Central memory CD8-positive, alpha-beta T cell (primary cell): ENCODE measurements around the gene SLC4A4.

ENCODE experiments used
- ATAC-seq: fragments of 150-1000 bp; cut with Tn5 transposase; replicated peaks from 2 replicates; pipeline ENCODE4 v1.10.0; 2022; ENCODE audit warnings: mild to moderate bottlenecking, moderate FRiP score, moderate number of reproducible peaks; ENCODE audit not compliant: poor library complexity, severe bottlenecking; ENCODE audit errors: extremely low read depth
- DNase-seq, 2 donors: peaks; one replicate each; pipeline ENCODE4 v3.0.0; 2021; ENCODE audit warnings: low spot score in 2 of 2
- H3K27ac Mint-ChIP-seq: one replicate; pipeline ENCODE4 v1.8.0; 2022; ENCODE audit warnings: low read depth, mild to moderate bottlenecking, moderate library complexity, mixed read lengths
- H3K27me3 Mint-ChIP-seq: one replicate; pipeline ENCODE4 v1.8.0; 2022; ENCODE audit warnings: mixed read lengths
- H3K36me3 Mint-ChIP-seq: one replicate; pipeline ENCODE4 v1.8.0; 2022; ENCODE audit warnings: mild to moderate bottlenecking, moderate library complexity, mixed read lengths; ENCODE audit not compliant: insufficient read depth
- H3K4me1 Mint-ChIP-seq: one replicate; pipeline ENCODE4 v1.8.0; 2022; ENCODE audit warnings: mixed read lengths
- H3K4me3 Mint-ChIP-seq: one replicate; pipeline ENCODE4 v1.8.0; 2022; ENCODE audit warnings: mild to moderate bottlenecking, moderate library complexity, mixed read lengths
- H3K9me3 Mint-ChIP-seq: one replicate; pipeline ENCODE4 v1.8.0; 2022; ENCODE audit warnings: mixed read lengths

SLC4A4 gene

DNA sequence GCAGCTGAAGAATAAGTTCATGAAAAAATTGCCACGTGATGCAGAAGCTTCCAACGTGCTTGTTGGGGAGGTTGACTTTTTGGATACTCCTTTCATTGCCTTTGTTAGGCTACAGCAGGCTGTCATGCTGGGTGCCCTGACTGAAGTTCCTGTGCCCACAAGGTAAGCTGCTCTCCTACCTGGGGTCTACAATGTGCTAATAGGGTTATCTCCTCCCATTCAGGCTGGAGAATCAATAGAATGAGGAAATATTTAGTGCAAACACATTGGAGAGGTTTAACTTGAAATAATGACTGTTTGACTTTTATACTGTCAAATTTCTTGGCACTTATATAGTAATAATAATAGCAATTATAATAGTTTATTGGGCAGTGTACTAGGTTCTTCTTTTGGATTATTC, 101.8 kb downstream of the SLC4A4 start:
- Mint-ChIP-seq H3K4me3 (no peak overlapping the region), H3K36me3 (peaks cover 3% of the 10 kb centered on the region), H3K27me3 (no peaks in the 10 kb centered on the region), H3K4me1 (no peaks in the 10 kb centered on the region), H3K9me3 (no peaks in the 10 kb centered on the region), H3K27ac (no peak overlapping the region)
- no peak for ATAC-seq
- no peak for DNase-seq

DNA sequence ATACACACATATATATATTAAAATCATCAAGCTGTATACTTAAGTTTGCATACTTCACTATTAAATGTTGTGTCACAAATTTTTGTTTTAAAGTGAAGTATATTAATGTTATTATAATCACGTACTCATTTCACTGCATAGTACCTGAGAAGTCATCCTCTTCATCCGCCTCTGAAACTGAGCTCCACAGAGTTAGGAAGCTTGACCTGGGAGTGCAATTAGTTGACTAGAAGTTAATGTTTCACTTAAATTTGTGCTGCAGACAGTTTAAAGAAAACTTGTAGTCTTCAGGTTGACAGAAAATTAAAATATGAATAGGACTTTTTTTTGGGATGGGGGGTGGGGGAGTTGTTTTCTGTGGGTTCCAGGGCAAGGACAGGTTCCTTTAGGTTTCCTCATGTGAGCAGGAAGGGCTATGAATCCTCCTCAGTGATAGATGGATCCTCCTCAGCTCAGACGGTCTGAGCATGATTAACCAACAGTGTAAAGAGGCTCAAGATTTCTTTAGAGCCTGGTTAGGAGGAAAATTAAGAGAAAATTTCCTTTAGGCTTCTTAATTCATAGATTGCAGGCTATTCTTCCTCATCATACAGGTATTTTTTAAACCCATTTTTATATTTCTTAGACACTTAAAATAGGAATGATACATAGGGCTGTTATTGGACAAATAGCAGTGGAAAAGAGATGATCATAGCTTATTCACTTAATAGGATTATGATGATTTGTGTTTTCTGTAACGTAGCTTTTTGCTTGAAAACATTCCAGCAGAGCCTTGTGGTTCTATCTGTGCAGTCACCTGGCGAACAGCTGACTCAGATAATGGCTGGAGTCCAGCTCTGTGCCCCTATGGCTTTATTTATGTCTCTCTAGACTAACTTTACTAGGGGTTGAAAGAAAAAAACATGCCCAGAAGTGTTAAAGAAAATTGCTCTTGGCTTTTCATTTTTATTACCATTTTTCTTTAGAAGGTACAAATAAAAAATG, 102.7 kb downstream of the SLC4A4 start:
- DNase-seq (no peak), ATAC-seq (no peak)
- H3K4me1 Mint-ChIP-seq, result no peaks in the 10 kb centered on the region
- no peaks in the 10 kb centered on the region for H3K9me3 Mint-ChIP-seq
- no peak overlapping the region for H3K27ac Mint-ChIP-seq
- H3K4me3 Mint-ChIP-seq, result no peak overlapping the region
- no peaks in the 10 kb centered on the region for H3K27me3 Mint-ChIP-seq
- no peaks in the 10 kb centered on the region for H3K36me3 Mint-ChIP-seq

DNA sequence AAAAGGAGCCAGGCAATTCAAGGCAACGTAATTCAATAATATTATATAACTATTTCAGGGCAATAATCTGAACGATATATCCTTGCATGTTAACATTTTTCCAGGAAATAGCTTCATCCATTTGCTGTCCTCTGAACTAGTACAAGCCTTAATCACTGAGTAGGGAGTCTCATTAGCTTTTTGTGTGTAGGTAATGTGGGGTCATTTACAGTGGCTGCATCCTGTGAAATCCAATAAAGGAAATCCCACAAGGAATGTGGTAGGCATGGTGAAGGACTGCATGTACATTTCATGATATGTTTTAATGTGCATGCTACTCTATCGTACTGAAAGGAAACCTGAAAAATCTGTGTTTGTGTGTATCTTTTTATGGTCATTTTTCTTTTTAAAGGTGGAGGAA, 103.5 kb downstream of the SLC4A4 start:
- H3K4me3 Mint-ChIP-seq, result no peak overlapping the region
- H3K27me3 Mint-ChIP-seq, result no peaks in the 10 kb centered on the region
- H3K4me1 Mint-ChIP-seq, result no peaks in the 10 kb centered on the region
- no peak overlapping the region for H3K27ac Mint-ChIP-seq
- no peaks in the 10 kb centered on the region for H3K36me3 Mint-ChIP-seq
- no peaks in the 10 kb centered on the region for H3K9me3 Mint-ChIP-seq
- DNase-seq (no peak), ATAC-seq (no peak)

DNA sequence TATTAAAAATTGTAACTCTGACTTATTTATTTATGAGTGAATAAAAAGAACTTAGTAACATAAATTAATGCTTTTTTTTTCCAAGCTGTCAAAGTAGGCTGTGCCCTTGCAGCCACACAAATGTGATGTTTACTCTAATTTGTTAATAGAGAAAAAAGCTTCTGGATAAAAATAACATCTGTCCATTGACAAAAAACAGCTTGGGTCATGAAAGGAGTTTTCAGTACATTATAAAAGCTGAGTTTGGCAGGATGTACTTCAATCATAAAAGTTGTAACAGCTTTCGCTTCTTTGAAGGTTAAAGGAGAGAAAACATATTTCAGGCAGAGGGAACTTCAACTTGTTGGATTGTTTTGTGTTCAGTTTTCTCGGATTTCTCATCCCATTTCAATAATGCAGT, 105.6 kb downstream of the SLC4A4 start:
- Mint-ChIP-seq H3K27ac (no peak overlapping the region), H3K36me3 (no peaks in the 10 kb centered on the region), H3K4me3 (no peak overlapping the region), H3K4me1 (no peaks in the 10 kb centered on the region), H3K27me3 (no peaks in the 10 kb centered on the region), H3K9me3 (no peaks in the 10 kb centered on the region)
- no peak for DNase-seq
- ATAC-seq, result no peak

DNA sequence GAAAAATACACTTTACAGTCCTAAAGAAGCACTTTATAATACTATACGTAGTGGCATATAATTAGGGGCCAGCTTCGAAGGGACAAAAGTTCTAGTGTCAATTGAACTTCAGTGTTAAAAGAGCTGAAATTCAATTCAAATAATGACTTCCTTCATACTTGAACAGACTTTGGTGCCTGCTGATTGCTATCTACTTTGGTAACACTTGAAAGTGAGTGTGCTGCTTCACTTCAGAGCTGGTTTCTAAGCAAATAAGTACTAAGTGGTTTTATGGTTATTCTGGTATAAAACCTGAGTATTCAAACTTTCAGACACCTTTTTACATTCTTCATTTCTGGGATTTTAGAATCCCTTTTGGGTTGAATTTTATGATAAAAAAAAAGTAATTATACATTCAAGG, 107.0 kb downstream of the SLC4A4 start:
- Mint-ChIP-seq H3K9me3 (no peaks in the 10 kb centered on the region), H3K4me3 (no peak overlapping the region), H3K27ac (no peak overlapping the region), H3K36me3 (no peaks in the 10 kb centered on the region), H3K4me1 (no peaks in the 10 kb centered on the region), H3K27me3 (no peaks in the 10 kb centered on the region)
- no peak for ATAC-seq
- DNase-seq, result no peak

DNA sequence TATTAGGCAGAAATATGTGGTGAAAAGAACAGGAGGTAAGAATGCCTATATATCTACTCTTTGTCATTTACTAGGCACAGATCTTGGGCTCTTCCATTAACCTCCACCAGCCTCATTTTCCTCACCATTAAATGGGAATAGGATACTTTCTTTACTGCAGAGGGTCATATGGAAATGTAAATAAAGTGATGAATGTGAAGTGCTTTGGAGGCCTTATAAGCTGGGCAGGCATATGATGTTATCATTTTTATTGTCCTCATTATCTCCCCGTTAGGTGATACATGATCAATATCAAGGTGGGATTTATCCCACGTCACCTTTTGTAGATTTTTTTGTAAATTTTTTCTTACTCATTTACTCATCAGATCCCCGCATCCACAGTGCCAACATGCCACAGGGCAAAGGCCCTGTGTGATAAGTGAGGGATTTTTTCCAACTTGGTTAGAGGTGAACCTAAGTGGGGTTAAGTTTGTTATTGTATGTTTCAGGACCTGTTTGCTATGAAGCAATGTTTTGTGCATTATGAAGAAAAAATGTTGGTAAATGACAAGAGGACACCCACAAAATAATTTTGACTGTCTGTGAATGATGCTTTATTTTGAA, 107.8 kb downstream of the SLC4A4 start:
- H3K9me3 Mint-ChIP-seq, result no peaks in the 10 kb centered on the region
- H3K27me3 Mint-ChIP-seq, result no peaks in the 10 kb centered on the region
- no peak for ATAC-seq
- no peaks in the 10 kb centered on the region for H3K4me1 Mint-ChIP-seq
- H3K36me3 Mint-ChIP-seq, result no peaks in the 10 kb centered on the region
- no peak for DNase-seq
- H3K27ac Mint-ChIP-seq, result no peak overlapping the region
- H3K4me3 Mint-ChIP-seq, result no peak overlapping the region

DNA sequence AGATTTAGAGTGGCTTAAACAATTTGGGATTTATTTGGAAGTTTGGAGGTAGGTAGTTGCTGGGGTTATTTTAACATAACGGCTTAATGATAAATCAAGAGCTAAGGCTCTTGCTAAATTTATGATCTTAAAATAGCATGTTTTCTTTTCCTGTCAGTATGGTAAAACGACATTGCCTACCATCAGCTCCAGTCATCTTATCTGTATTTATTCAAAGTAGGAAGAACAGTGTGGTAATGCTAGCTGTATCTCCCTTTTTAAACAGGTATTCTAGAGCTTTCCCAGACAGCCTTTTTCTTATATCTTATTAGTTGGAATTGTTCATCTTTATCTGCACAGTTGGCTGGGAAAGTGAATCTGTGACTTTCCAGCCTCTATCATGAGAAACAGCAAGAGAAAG, 110.2 kb downstream of the SLC4A4 start:
- Mint-ChIP-seq H3K27me3 (no peaks in the 10 kb centered on the region), H3K36me3 (no peaks in the 10 kb centered on the region), H3K4me1 (no peaks in the 10 kb centered on the region), H3K4me3 (no peak overlapping the region), H3K27ac (no peak overlapping the region), H3K9me3 (no peaks in the 10 kb centered on the region)
- DNase-seq (no peak), ATAC-seq (no peak)

DNA sequence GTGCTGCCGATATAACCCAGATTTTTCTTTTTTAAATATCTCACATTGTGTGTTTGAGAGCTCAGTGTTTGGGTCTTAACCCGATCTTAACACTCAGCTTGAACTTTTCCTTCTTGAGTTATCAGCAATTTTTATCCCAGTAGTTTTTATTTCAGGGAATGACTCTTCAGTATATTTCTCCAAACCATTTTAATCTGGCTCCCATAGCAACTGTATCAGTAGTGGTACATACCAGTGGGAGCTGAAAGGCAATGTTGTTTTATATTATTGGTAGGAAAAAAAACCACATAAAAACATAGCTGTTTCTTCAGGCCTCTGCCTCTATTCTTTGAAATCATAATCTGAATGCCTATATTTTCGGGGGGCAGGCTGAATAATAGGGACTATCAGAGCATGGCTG, 111.1 kb downstream of the SLC4A4 start:
- H3K4me1 Mint-ChIP-seq, result no peaks in the 10 kb centered on the region
- no peak overlapping the region for H3K4me3 Mint-ChIP-seq
- no peaks in the 10 kb centered on the region for H3K27me3 Mint-ChIP-seq
- H3K36me3 Mint-ChIP-seq, result no peaks in the 10 kb centered on the region
- H3K9me3 Mint-ChIP-seq, result no peaks in the 10 kb centered on the region
- DNase-seq (no peak), ATAC-seq (no peak)
- no peak overlapping the region for H3K27ac Mint-ChIP-seq

DNA sequence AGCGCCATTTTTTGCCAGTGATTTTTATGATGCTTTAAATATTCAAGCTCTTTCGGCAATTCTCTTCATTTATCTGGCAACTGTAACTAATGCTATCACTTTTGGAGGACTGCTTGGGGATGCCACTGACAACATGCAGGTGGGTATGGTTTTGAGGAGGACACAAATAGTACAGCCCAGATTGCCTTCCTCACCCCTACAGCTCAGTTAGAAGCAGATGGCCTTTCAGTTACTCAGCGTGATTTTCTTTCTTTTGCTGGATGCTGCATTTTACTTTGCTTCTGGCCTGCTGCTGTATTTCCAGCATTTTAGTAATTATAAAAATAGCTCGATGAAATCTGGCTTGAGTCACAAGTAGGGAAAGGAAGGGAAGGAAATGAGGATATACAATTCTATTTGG, 114.7 kb downstream of the SLC4A4 start:
- no peaks in the 10 kb centered on the region for H3K36me3 Mint-ChIP-seq
- H3K4me3 Mint-ChIP-seq, result no peak overlapping the region
- ATAC-seq (no peak), DNase-seq (no peak)
- no peaks in the 10 kb centered on the region for H3K9me3 Mint-ChIP-seq
- no peak overlapping the region for H3K27ac Mint-ChIP-seq
- no peaks in the 10 kb centered on the region for H3K4me1 Mint-ChIP-seq
- no peaks in the 10 kb centered on the region for H3K27me3 Mint-ChIP-seq

DNA sequence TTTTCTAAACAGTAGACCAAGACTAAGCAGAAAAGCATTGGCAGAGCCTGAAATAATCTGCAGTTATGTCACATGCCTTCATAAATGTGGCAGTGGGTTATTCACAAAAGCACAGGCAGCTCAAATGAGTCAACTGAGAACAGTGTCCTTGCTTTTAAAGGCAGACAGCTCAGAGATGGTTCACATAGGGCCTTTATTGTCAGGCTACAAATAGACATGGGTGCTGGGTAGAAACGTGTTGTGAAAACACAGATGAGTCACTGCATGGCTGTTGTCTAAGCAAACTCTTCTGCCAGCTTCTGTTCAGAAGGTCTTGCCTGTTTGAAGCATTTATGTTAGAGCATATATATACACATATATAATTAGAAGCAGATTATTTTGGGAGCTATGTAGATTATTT, 118.0 kb downstream of the SLC4A4 start:
- Mint-ChIP-seq H3K4me1 (no peaks in the 10 kb centered on the region), H3K27ac (no peak overlapping the region), H3K27me3 (no peaks in the 10 kb centered on the region), H3K4me3 (no peak overlapping the region), H3K36me3 (no peaks in the 10 kb centered on the region), H3K9me3 (no peaks in the 10 kb centered on the region)
- ATAC-seq (no peak), DNase-seq (no peak)

DNA sequence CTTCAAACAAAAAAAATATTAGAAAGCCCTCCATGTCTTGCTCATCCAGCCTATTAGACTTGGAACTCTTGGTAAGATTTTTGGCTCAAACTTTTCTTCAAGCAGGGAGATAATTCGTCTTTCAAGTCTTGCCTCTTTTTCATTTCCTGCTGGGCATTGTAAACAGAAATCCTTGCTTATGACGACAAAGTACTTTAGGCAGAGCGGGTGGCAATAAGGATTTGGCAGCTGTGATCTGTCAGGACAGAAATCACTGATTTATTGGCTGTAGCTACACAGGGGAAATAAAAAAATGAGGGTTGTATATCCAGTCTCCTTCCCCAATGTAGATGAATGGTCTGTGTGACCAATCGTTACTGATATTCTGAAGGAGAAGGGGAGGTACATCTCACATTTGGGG, 121.6 kb downstream of the SLC4A4 start:
- Mint-ChIP-seq H3K9me3 (no peaks in the 10 kb centered on the region), H3K4me3 (no peak overlapping the region), H3K36me3 (no peaks in the 10 kb centered on the region), H3K4me1 (no peaks in the 10 kb centered on the region), H3K27ac (no peak overlapping the region), H3K27me3 (no peaks in the 10 kb centered on the region)
- ATAC-seq, result no peak
- no peak for DNase-seq

DNA sequence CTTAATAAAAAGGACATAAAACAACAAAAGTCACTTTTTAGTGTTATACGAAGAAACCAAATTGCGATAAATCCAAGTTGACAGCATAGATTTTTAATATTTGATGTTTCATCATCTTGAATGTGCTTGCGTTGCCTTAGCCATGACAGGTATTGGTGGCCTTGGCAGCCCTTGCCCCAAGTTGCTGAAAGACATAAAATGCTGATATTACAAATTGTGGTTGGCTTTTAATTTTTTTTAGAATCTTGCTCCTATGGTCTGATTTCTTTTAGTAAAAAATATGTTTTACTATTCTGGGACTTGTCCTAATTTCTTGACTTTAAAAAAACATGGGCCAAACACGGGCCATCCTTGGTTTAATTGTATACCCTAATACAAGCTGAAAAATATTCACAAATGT, 122.6 kb downstream of the SLC4A4 start:
- Mint-ChIP-seq H3K4me1 (no peaks in the 10 kb centered on the region), H3K4me3 (no peak overlapping the region), H3K9me3 (no peaks in the 10 kb centered on the region), H3K27ac (no peak overlapping the region), H3K27me3 (no peaks in the 10 kb centered on the region), H3K36me3 (no peaks in the 10 kb centered on the region)
- no peak for ATAC-seq
- DNase-seq, result no peak

DNA sequence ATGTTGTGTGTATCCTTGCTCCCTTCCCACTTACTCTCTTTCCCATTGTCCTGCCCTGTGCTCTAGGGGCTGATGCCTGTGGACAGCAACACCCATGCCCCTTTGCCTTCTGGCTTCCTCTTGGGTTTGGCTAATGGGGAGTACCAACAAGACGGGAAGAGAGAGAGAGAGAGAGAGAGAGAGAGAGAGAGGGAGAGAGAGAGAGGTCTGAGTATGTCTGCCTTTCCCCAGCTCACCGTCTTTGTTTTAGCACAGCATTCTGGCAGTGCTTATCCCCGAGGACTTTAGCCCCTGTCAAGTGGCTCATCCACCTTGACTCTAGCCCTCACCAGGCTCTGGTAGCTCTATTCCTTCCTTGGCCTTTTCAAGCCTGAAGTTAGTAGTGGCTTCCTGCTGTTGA, 128.0 kb downstream of the SLC4A4 start:
- Mint-ChIP-seq H3K9me3 (no peaks in the 10 kb centered on the region), H3K4me1 (no peaks in the 10 kb centered on the region), H3K27ac (no peak overlapping the region), H3K27me3 (no peaks in the 10 kb centered on the region), H3K36me3 (no peaks in the 10 kb centered on the region), H3K4me3 (no peak overlapping the region)
- ATAC-seq, result no peak
- no peak for DNase-seq
